IMR-90 (cell line): Measurements from ENCODE around the gene KIAA0232. TPM values are rescaled to one million over a fixed set of nuclear protein-coding genes. Genes with fewer than 3 reads are reported as not detected.

ENCODE experiments used
- ATAC-seq: fragments of 200-7000 bp; cut with Tn5 transposase; 2 replicates; pipeline ENCODE4 v1.9.1; 2020; ENCODE audit warnings: low read depth, mild to moderate bottlenecking, moderate library complexity
- BruUV-seq: library from RNA; stranded (reverse); fragments of 400-500 nt; replicated peaks from 2 replicates; lab custom pipeline; 2021; lab: Mats Ljungman, UMichigan
- CTCF ChIA-PET: fragments of 300-600 bp; formaldehyde crosslinking; extraction: SDS; loops from one replicate; lab custom pipeline; 2021; ENCODE audit warnings: antibody characterized with exemption; lab: Yijun Ruan, JAX
- POLR2A ChIA-PET: fragments of 300-600 bp; sonication (Branson Sonifier 250); formaldehyde crosslinking; loops from one replicate; lab custom pipeline; 2022; ENCODE audit warnings: antibody characterized with exemption; ENCODE audit not compliant: unreplicated experiment; lab: Charles Lee
- DNase-seq: peaks from one replicate; pipeline ENCODE4 v3.0.0; 2013
- H2AFZ ChIP-seq: replicated peaks from 2 replicates; pipeline ENCODE3; 2013; ENCODE audit warnings: low read length, mild to moderate bottlenecking; ENCODE audit not compliant: poor library complexity
- H2AK5ac ChIP-seq: 2 replicates; pipeline ENCODE4 v1.6.1; 2013; ENCODE audit warnings: low read depth, low read length, inconsistent platforms
- H2AK9ac ChIP-seq: replicated peaks from 2 replicates; pipeline ENCODE3; 2013; ENCODE audit warnings: mild to moderate bottlenecking, low read depth, low read length, moderate library complexity; ENCODE audit not compliant: poor library complexity
- H2BK120ac ChIP-seq: 2 replicates; pipeline ENCODE4 v1.6.1; 2013; ENCODE audit warnings: low read depth, low read length, inconsistent platforms
- H2BK15ac ChIP-seq: 3 replicates; pipeline ENCODE4 v1.6.1; 2013; ENCODE audit warnings: low read depth, low read length, inconsistent platforms
- H2BK20ac ChIP-seq: 2 replicates; pipeline ENCODE4 v1.6.1; 2013; ENCODE audit warnings: low read depth, mild to moderate bottlenecking, inconsistent platforms, low read length, moderate library complexity
- H2BK5ac ChIP-seq: 2 replicates; pipeline ENCODE4 v1.6.1; 2013; ENCODE audit warnings: mild to moderate bottlenecking, low read depth, low read length, inconsistent platforms; ENCODE audit not compliant: poor library complexity, severe bottlenecking
- H3K14ac ChIP-seq: replicated peaks from 2 replicates; pipeline ENCODE4 v1.6.1; 2013; ENCODE audit warnings: low read depth, low read length, inconsistent platforms
- H3K18ac ChIP-seq: 2 replicates; pipeline ENCODE4 v1.6.1; 2013; ENCODE audit warnings: low read depth, low read length, control low read depth
- H3K23ac ChIP-seq: 2 replicates; pipeline ENCODE4 v1.6.1; 2013; ENCODE audit warnings: low read depth, low read length, inconsistent platforms
- H3K27ac ChIP-seq: 2 replicates; pipeline ENCODE4 v1.5.1; 2013; ENCODE audit warnings: mild to moderate bottlenecking, control low read depth, low read length; ENCODE audit not compliant: insufficient read depth
- H3K27me3 ChIP-seq: 2 replicates; pipeline ENCODE4 v1.6.1; 2013; ENCODE audit warnings: low read length; ENCODE audit not compliant: control insufficient read depth, insufficient read depth
- H3K36me3 ChIP-seq: 2 replicates; pipeline ENCODE4 v1.6.1; 2013; ENCODE audit warnings: low read length, mixed read lengths; ENCODE audit not compliant: control insufficient read depth, insufficient read depth
- H3K4ac ChIP-seq: 2 replicates; pipeline ENCODE4 v1.6.1; 2013; ENCODE audit warnings: low read depth, low read length, inconsistent platforms
- H3K4me1 ChIP-seq: 2 replicates; pipeline ENCODE4 v1.6.1; 2013; ENCODE audit warnings: low read length, mixed read lengths; ENCODE audit not compliant: control insufficient read depth, insufficient read depth
- H3K4me2 ChIP-seq: 2 replicates; pipeline ENCODE4 v1.6.1; 2013; ENCODE audit warnings: low read depth, mild to moderate bottlenecking, control low read depth, low read length, moderate library complexity
- H3K4me3 ChIP-seq: 2 replicates; pipeline ENCODE4 v1.5.1; 2013; ENCODE audit warnings: low read depth, mild to moderate bottlenecking, control low read depth, low read length, moderate library complexity; ENCODE audit not compliant: insufficient read depth
- H3K56ac ChIP-seq: 2 replicates; pipeline ENCODE4 v1.6.1; 2013; ENCODE audit warnings: low read length, inconsistent platforms; ENCODE audit not compliant: insufficient read depth; ENCODE audit errors: extremely low read depth
- H3K79me1 ChIP-seq, 2 experiments: 2 replicates each; pipeline ENCODE4 v1.6.1; 2013; ENCODE audit warnings: low read length in 2 of 2, inconsistent platforms in 1 of 2, low read depth in 1 of 2
- H3K9ac ChIP-seq: 2 replicates; pipeline ENCODE4 v1.6.1; 2013; ENCODE audit warnings: low read depth, low read length, control low read depth
- H3K9me1 ChIP-seq: 2 replicates; pipeline ENCODE4 v1.6.1; 2013; ENCODE audit warnings: low read length, inconsistent platforms; ENCODE audit not compliant: insufficient read depth
- H3K9me3 ChIP-seq: 2 replicates; pipeline ENCODE4 v1.6.1; 2013; ENCODE audit warnings: low read length; ENCODE audit not compliant: control insufficient read depth, insufficient read depth
- H4K20me1 ChIP-seq: 2 replicates; pipeline ENCODE4 v1.6.1; 2013; ENCODE audit warnings: low read length, inconsistent platforms; ENCODE audit not compliant: insufficient read depth
- H4K5ac ChIP-seq: 2 replicates; pipeline ENCODE4 v1.6.1; 2013; ENCODE audit warnings: mild to moderate bottlenecking, low read depth, low read length, control low read depth
- H4K8ac ChIP-seq, 2 experiments: 2 replicates each; pipeline ENCODE4 v1.6.1; 2013; ENCODE audit warnings: low read depth in 2 of 2, low read length in 2 of 2, control low read depth in 1 of 2, inconsistent platforms in 1 of 2
- H4K91ac ChIP-seq: 2 replicates; pipeline ENCODE4 v1.6.1; 2013; ENCODE audit warnings: low read depth, low read length, inconsistent platforms; ENCODE audit not compliant: insufficient read depth
- BHLHE40 ChIP-seq: fragments of 150-350 bp; IDR thresholded peaks from 2 replicates; pipeline ENCODE4 v1.6.1; 2016; ENCODE audit warnings: mild to moderate bottlenecking, low read depth, low read length
- CHD1 ChIP-seq: IDR thresholded peaks from 2 replicates; pipeline ENCODE4 v1.6.1; 2012; ENCODE audit warnings: low read depth, low read length, improper control_type of control experiment
- FOS ChIP-seq: fragments of 150-350 bp; IDR thresholded peaks from 2 replicates; pipeline ENCODE4 v1.6.1; 2016; ENCODE audit warnings: low read depth, low read length
- MAZ ChIP-seq: IDR thresholded peaks from 2 replicates; pipeline ENCODE4 v1.6.1; 2012; ENCODE audit warnings: low read depth, mild to moderate bottlenecking, low read length, improper control_type of control experiment, moderate library complexity, borderline replicate concordance
- MXI1 ChIP-seq: IDR thresholded peaks from 2 replicates; pipeline ENCODE4 v1.6.1; 2012; ENCODE audit warnings: low read depth, mild to moderate bottlenecking, low read length, moderate library complexity, borderline replicate concordance
- NFE2L2 ChIP-seq: fragments of 150-350 bp; IDR thresholded peaks from 2 replicates; pipeline ENCODE4 v1.6.1; 2016; ENCODE audit warnings: low read depth, mild to moderate bottlenecking, low read length
- POLR2A ChIP-seq: IDR thresholded peaks from 2 replicates; pipeline ENCODE4 v1.6.1; 2012; ENCODE audit warnings: mild to moderate bottlenecking, low read depth, low read length
- RAD21 ChIP-seq: IDR thresholded peaks from 2 replicates; pipeline ENCODE4 v1.6.1; 2012; ENCODE audit warnings: low read length, improper control_type of control experiment
- RCOR1 ChIP-seq: IDR thresholded peaks from 2 replicates; pipeline ENCODE4 v1.6.1; 2012; ENCODE audit warnings: mild to moderate bottlenecking, low read length, improper control_type of control experiment; ENCODE audit not compliant: insufficient replicate concordance
- WGBS, 2 experiments: methylation state at CpG; one replicate each; pipeline versions ENCODE4 v1.1.5 to v1.1.7; 2013; ENCODE audit warnings: missing lambda C conversion rate in 2 of 2; ENCODE audit not compliant: insufficient read length in 1 of 2; ENCODE audit errors: extremely low coverage in 2 of 2; 5-methylcytosine and 5-hydroxymethylcytosine counted together
- dilution Hi-C: fragments of 300-500 bp; cut with HindIII; formaldehyde crosslinking; loops from one replicate; pipeline ENCODE4 v1.14.3; 2018; ENCODE audit warnings: low sequenced_read_pairs; ENCODE audit not compliant: unreplicated experiment
- in situ Hi-C: fragments of 300-500 bp; cut with MboI; formaldehyde crosslinking; loops from 3 replicates; pipeline ENCODE4 v1.14.3; 2019; ENCODE audit warnings: low sequenced_read_pairs, inconsistent platforms, mixed read lengths
- intact Hi-C: fragments of 100-400 bp; cut with micrococcal nuclease; formaldehyde crosslinking; loops from 2 replicates; pipeline ENCODE4 v1.10.0; 2022
- polyA plus RNA-seq, 3 experiments: library from polyadenylated mRNA; depleted of rRNA; stranded (reverse); fragments of >200 nt; gene quantifications; 2 replicates each; pipeline ENCODE4 v1.2.3, GENCODE V29; 2012; ENCODE audit warnings: low replicate concordance in 1 of 3
- total RNA-seq: library from RNA; depleted of rRNA; stranded (reverse); fragments of >200 nt; gene quantifications from 2 replicates; pipeline ENCODE4 v1.2.3, GENCODE V29; 2012
- TF ChIP-seq, protein P1 (sequence below): fragments of 150-350 bp; IDR thresholded peaks from 2 replicates; pipeline ENCODE4 v1.6.1; 2017; ENCODE audit warnings: mild to moderate bottlenecking, antibody characterized with exemption, low read length, low read depth
- TF ChIP-seq, protein P2 (sequence below): fragments of 150-350 bp; IDR thresholded peaks from 2 replicates; pipeline ENCODE4 v1.6.1; 2016; ENCODE audit warnings: low read depth, mild to moderate bottlenecking, low read length, moderate library complexity, borderline replicate concordance

Gene KIAA0232
- total and polyA plus RNA-seq, 2 of the 4 experiments (the other 2 are of a cell fraction) = 6.8 to 19.5 TPM

DNA sequence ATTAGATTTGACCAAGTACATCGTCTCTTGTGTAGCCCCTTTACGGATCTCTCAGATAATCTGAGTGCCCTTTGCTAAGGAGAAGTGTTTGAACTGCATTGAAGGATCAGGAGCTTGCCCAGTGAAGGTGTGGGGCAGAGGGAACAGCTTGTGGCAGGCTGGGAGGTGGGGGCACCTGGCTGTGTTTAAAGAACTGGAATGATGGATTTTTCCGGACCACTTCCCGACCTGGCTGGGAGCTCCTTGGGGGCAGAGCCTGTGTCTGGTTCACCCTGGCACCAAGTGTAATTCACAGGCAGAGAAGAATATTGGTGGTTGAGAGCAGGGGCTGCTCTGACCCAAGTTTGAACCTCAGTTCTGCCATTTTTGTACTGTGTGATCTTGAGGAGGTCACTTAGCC lies 145.6 kb downstream of the KIAA0232 start:
- H3K27me3 ChIP-seq = no peaks in the 10 kb centered on the region
- peaks cover 24 to 58% of the 10 kb centered on the region in 2 experiments for H3K79me1 ChIP-seq
- no TSS peak for BruUV-seq
- H4K5ac ChIP-seq = no peak overlapping the region
- WGBS, 2 experiments = no CpG with 5 or more reads among the region's 4 CpGs
- in situ Hi-C loops = no loop called here
- DNase-seq (no peak), ATAC-seq (no peak)
- H4K8ac ChIP-seq = no peak overlapping the region
- H3K4me2 ChIP-seq = no peak overlapping the region
- ChIA-PET POLR2A (no interaction called here), CTCF (no interaction called here)
- no peak overlapping the region for H2BK15ac ChIP-seq
- peaks cover 21% of the 10 kb centered on the region for H4K20me1 ChIP-seq
- no peak overlapping the region for H3K18ac ChIP-seq
- peaks cover 17% of the 10 kb centered on the region; the same call in 1 of the 2 replicates for H3K9me1 ChIP-seq
- H3K56ac ChIP-seq = no peak overlapping the region
- H2AK9ac ChIP-seq = no peak overlapping the region
- dilution Hi-C loops = no loop called here
- H3K4me3 ChIP-seq = no peak overlapping the region
- H3K14ac ChIP-seq = no peak overlapping the region
- no peak overlapping the region for H3K27ac ChIP-seq
- TF ChIP-seq FOS (no peak), CHD1 (no peak), BHLHE40 (no peak), NFE2L2 (no peak), MAZ (no peak), RCOR1 (no peak), RAD21 (no peak), MXI1 (no peak), POLR2A (no peak)
- TF ChIP-seq, protein P1, sequence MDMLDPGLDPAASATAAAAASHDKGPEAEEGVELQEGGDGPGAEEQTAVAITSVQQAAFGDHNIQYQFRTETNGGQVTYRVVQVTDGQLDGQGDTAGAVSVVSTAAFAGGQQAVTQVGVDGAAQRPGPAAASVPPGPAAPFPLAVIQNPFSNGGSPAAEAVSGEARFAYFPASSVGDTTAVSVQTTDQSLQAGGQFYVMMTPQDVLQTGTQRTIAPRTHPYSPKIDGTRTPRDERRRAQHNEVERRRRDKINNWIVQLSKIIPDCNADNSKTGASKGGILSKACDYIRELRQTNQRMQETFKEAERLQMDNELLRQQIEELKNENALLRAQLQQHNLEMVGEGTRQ = no peak
- TF ChIP-seq, protein P2, sequence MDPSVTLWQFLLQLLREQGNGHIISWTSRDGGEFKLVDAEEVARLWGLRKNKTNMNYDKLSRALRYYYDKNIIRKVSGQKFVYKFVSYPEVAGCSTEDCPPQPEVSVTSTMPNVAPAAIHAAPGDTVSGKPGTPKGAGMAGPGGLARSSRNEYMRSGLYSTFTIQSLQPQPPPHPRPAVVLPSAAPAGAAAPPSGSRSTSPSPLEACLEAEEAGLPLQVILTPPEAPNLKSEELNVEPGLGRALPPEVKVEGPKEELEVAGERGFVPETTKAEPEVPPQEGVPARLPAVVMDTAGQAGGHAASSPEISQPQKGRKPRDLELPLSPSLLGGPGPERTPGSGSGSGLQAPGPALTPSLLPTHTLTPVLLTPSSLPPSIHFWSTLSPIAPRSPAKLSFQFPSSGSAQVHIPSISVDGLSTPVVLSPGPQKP = no peak
- no peak overlapping the region for H2AK5ac ChIP-seq
- peaks cover 24% of the 10 kb centered on the region for H3K36me3 ChIP-seq
- H3K9ac ChIP-seq = no peak overlapping the region
- no peak overlapping the region for H2AFZ ChIP-seq
- H3K23ac ChIP-seq = no peak overlapping the region
- H2BK5ac ChIP-seq = no peak overlapping the region
- H2BK120ac ChIP-seq = no peak overlapping the region
- H3K4me1 ChIP-seq = peaks cover 14% of the 10 kb centered on the region
- intact Hi-C loops = no loop called here
- no peaks in the 10 kb centered on the region for H3K9me3 ChIP-seq
- no peak overlapping the region for H3K4ac ChIP-seq
- H2BK20ac ChIP-seq = no peak overlapping the region
- H4K91ac ChIP-seq = no peak overlapping the region
